Right lobe of liver (tissue), 6 donors: Measurements from ENCODE around the gene KLK7. TPM values are rescaled to one million over a fixed set of nuclear protein-coding genes. Genes with fewer than 3 reads are reported as not detected.

Source experiments
- ATAC-seq, 4 donors: fragments of 200-7000 bp; cut with Tn5 transposase; one replicate each; pipeline ENCODE4 v1.9.1; 2020; ENCODE audit warnings: mild to moderate bottlenecking in 4 of 4, moderate library complexity in 4 of 4
- DNase-seq, 3 donors: peaks; one replicate each; pipeline ENCODE4 v3.0.0-alpha.2; 2020
- H3K27ac ChIP-seq, 3 donors: fragments of 200-600 bp; one replicate each; pipeline ENCODE4 v1.8.0; 2022
- H3K27me3 ChIP-seq, 2 donors: fragments of 200-600 bp; one replicate each; pipeline ENCODE4 v1.8.0; 2022
- H3K36me3 ChIP-seq, 4 donors: fragments of 200-600 bp; sonication (generic) in 1 of 4; one replicate each; pipeline versions ENCODE4 v1.5.1 to v1.8.0; 2017 to 2022; ENCODE audit warnings: control low read depth in 1 of 4
- H3K4me1 ChIP-seq, 4 donors: fragments of 200-600 bp; sonication (generic) in 1 of 4; one replicate each; pipeline versions ENCODE4 v1.5.1 to v1.8.0; 2017 to 2022; ENCODE audit warnings: control low read depth in 1 of 4
- H3K4me3 ChIP-seq, 3 donors: fragments of 200-600 bp; one replicate each; pipeline ENCODE4 v1.8.0; 2022
- H3K9me3 ChIP-seq, 4 donors: fragments of 200-600 bp; sonication (generic) in 1 of 4; one replicate each; pipeline versions ENCODE4 v1.5.1 to v1.8.0; 2017 to 2022; ENCODE audit warnings: control low read depth in 1 of 4
- CTCF ChIP-seq, 4 donors: fragments of 200-600 bp in 3 of 4; fragments of 450-650 bp in 1 of 4; IDR thresholded peaks; one replicate each; pipeline versions ENCODE4 v1.5.1 to v1.8.0; 2016 to 2022; ENCODE audit warnings: antibody characterized with exemption in 4 of 4, mild to moderate bottlenecking in 2 of 4
- POLR2A ChIP-seq: fragments of 450-650 bp; IDR thresholded peaks from one replicate; pipeline ENCODE4 v1.6.1; 2017; ENCODE audit warnings: antibody characterized with exemption, mild to moderate bottlenecking
- WGBS: methylation state at CpG from one replicate; pipeline ENCODE4 v1.1.6; 2018; ENCODE audit warnings: low coverage, low lambda C conversion rate; ENCODE audit not compliant: insufficient coverage; ENCODE audit errors: missing lambda C conversion rate; 5-methylcytosine and 5-hydroxymethylcytosine counted together
- intact Hi-C, 2 donors: fragments of 100-400 bp; cut with DNase I; formaldehyde crosslinking; loops; one replicate each; pipeline versions ENCODE4 v1.11.2 to v1.14.1; 2022
- total RNA-seq, 6 experiments: library from RNA; depleted of rRNA in 2 of 6; stranded (reverse); fragments of >200 nt in 2 of 6; fragmentation: NEBNext Ultra II Directional in 3 of 6; extraction: Animal tissue kit (Norgen Biotek cat#: 25700) in 3 of 6; gene quantifications; one replicate each; pipeline versions ENCODE4 v1.1.0 to v1.2.4, GENCODE V29; 2016 to 2023
- donor health status: DM: no; HTN: yes; CAD: no.
- donor health status: DM: no; HTN: no; CAD: no.
- donor health status: DM: no; HTN: no; CAD: no.
- donor health status: DM: no; HTN: yes; CAD: no.
- donor health status: DM: no; HTN: yes; CAD: no.

KLK7 gene
- total RNA-seq, 6 experiments from 2014 or later: not detected

DNA sequence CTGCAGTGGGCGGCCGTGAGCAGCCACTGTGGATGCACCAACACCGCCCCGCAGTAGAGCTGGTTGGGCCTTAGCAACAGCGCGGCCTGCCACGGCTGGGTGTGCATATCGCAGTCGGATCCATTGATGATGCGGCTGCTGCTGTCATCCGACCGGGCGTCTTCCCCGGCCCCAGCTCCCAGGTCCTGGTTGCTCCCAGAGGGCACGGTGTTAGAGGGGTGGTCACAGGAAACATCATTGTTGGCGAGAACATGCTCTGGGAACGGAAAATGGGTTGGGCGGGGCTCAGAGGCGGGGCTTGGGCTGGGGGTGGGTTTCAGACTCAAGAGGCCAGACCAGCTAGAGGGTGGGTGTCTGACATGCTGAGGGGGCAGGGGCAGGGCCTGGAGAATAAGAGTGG is 33.9 kb downstream of the KLK7 start:
- no peaks in the 10 kb centered on the region for H3K4me1 ChIP-seq
- intact Hi-C loops: no loop called here
- WGBS: 57% methylated on average over 18 of the region's 19 CpGs
- no peaks in the 10 kb centered on the region for H3K27me3 ChIP-seq
- H3K27ac ChIP-seq: no peak overlapping the region
- H3K36me3 ChIP-seq: no peaks in the 10 kb centered on the region
- H3K9me3 ChIP-seq: no peaks in the 10 kb centered on the region
- no peak for DNase-seq
- H3K4me3 ChIP-seq: no peak overlapping the region
- TF ChIP-seq CTCF (IDR thresholded peaks at IDR 0.05) (no peak), POLR2A (no peak)
- no peak for ATAC-seq

- Histone ChIP-seq H3K4me3 (no peak overlapping the region), H3K9me3 (no peaks in the 10 kb centered on the region), H3K36me3 (no peaks in the 10 kb centered on the region), H3K27me3 (no peaks in the 10 kb centered on the region), H3K27ac (no peak overlapping the region), H3K4me1 (no peaks in the 10 kb centered on the region)
- WGBS: 41% methylated on average over 4 of the region's 4 CpGs
- intact Hi-C loops: no loop called here
- DNase-seq (no peak), ATAC-seq (no peak)
- TF ChIP-seq POLR2A (no peak), CTCF (IDR thresholded peaks at IDR 0.05) (no peak)
Observed at GRCh38 chr19:50947123-50947522, 36.6 kb downstream of the KLK7 start.

DNA sequence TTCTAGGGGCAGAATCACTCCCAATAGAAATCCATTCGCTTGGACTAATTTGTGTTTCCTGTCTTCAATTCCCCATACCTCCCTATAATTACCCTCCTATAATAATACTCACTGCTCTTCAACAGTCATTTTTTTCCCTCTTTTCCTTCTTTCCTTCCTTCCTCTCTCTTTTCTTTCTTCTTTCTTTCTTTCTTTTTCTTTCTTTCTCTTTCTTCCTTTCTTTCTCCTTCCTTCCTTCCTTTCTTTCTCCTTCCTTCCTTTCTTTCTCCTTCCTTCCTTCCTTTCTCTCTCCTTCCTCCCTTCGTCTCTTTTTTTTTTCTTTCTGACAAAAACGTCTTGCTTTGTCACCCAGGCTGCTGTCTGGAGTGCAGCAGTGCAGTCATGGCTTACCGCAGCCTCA is 38.9 kb downstream of the KLK7 start:
- intact Hi-C loops: no loop called here
- Histone ChIP-seq H3K36me3 (no peaks in the 10 kb centered on the region), H3K27me3 (no peaks in the 10 kb centered on the region), H3K4me1 (no peaks in the 10 kb centered on the region), H3K9me3 (no peaks in the 10 kb centered on the region), H3K27ac (no peak overlapping the region), H3K4me3 (no peak overlapping the region)
- DNase-seq: no peak
- WGBS: 46% methylated on average over 3 of the region's 4 CpGs
- ATAC-seq: no peak
- no peak for TF ChIP-seq CTCF (IDR thresholded peaks at IDR 0.05)
- no peak for TF ChIP-seq POLR2A

GRCh38 chr19:50943074-50943828 is 40.5 kb downstream of the KLK7 start:
- WGBS: 42% methylated on average over 5 of the region's 10 CpGs
- Histone ChIP-seq H3K27me3 (no peaks in the 10 kb centered on the region), H3K4me1 (no peaks in the 10 kb centered on the region), H3K36me3 (no peaks in the 10 kb centered on the region), H3K27ac (no peak overlapping the region), H3K4me3 (no peak overlapping the region), H3K9me3 (no peaks in the 10 kb centered on the region)
- no peak for ATAC-seq
- intact Hi-C loops: no loop called here
- DNase-seq: no peak
- TF ChIP-seq CTCF (IDR thresholded peaks at IDR 0.05) (no peak), POLR2A (no peak)
